IMR-90 (cell line): Measurements from ENCODE around the gene TMEM132A. TPM values are rescaled to one million over a fixed set of nuclear protein-coding genes. Genes with fewer than 3 reads are reported as not detected.
A peak's percentile ranks its signal among the peaks of the same experiment; 100 is the strongest.

Experiments used
- ATAC-seq: fragments of 200-7000 bp; cut with Tn5 transposase; 2 replicates; pipeline ENCODE4 v1.9.1; 2020; ENCODE audit warnings: low read depth, mild to moderate bottlenecking, moderate library complexity
- BruUV-seq: library from RNA; stranded (reverse); fragments of 400-500 nt; replicated peaks from 2 replicates; lab custom pipeline; 2021; lab: Mats Ljungman, UMichigan
- CTCF ChIA-PET: fragments of 300-600 bp; formaldehyde crosslinking; extraction: SDS; loops from one replicate; lab custom pipeline; 2021; ENCODE audit warnings: antibody characterized with exemption; lab: Yijun Ruan, JAX
- POLR2A ChIA-PET: fragments of 300-600 bp; sonication (Branson Sonifier 250); formaldehyde crosslinking; loops from one replicate; lab custom pipeline; 2022; ENCODE audit warnings: antibody characterized with exemption; ENCODE audit not compliant: unreplicated experiment; lab: Charles Lee
- DNase-seq: peaks from one replicate; pipeline ENCODE4 v3.0.0; 2013
- H2AFZ ChIP-seq: replicated peaks from 2 replicates; pipeline ENCODE3; 2013; ENCODE audit warnings: low read length, mild to moderate bottlenecking; ENCODE audit not compliant: poor library complexity
- H2AK5ac ChIP-seq: 2 replicates; pipeline ENCODE4 v1.6.1; 2013; ENCODE audit warnings: low read depth, low read length, inconsistent platforms
- H2AK9ac ChIP-seq: replicated peaks from 2 replicates; pipeline ENCODE3; 2013; ENCODE audit warnings: mild to moderate bottlenecking, low read depth, low read length, moderate library complexity; ENCODE audit not compliant: poor library complexity
- H2BK120ac ChIP-seq: 2 replicates; pipeline ENCODE4 v1.6.1; 2013; ENCODE audit warnings: low read depth, low read length, inconsistent platforms
- H2BK15ac ChIP-seq: 3 replicates; pipeline ENCODE4 v1.6.1; 2013; ENCODE audit warnings: low read depth, low read length, inconsistent platforms
- H2BK20ac ChIP-seq: 2 replicates; pipeline ENCODE4 v1.6.1; 2013; ENCODE audit warnings: low read depth, mild to moderate bottlenecking, inconsistent platforms, low read length, moderate library complexity
- H2BK5ac ChIP-seq: 2 replicates; pipeline ENCODE4 v1.6.1; 2013; ENCODE audit warnings: mild to moderate bottlenecking, low read depth, low read length, inconsistent platforms; ENCODE audit not compliant: poor library complexity, severe bottlenecking
- H3K14ac ChIP-seq: replicated peaks from 2 replicates; pipeline ENCODE4 v1.6.1; 2013; ENCODE audit warnings: low read depth, low read length, inconsistent platforms
- H3K18ac ChIP-seq: 2 replicates; pipeline ENCODE4 v1.6.1; 2013; ENCODE audit warnings: low read depth, low read length, control low read depth
- H3K23ac ChIP-seq: 2 replicates; pipeline ENCODE4 v1.6.1; 2013; ENCODE audit warnings: low read depth, low read length, inconsistent platforms
- H3K27ac ChIP-seq: 2 replicates; pipeline ENCODE4 v1.5.1; 2013; ENCODE audit warnings: mild to moderate bottlenecking, control low read depth, low read length; ENCODE audit not compliant: insufficient read depth
- H3K27me3 ChIP-seq: 2 replicates; pipeline ENCODE4 v1.6.1; 2013; ENCODE audit warnings: low read length; ENCODE audit not compliant: control insufficient read depth, insufficient read depth
- H3K36me3 ChIP-seq: 2 replicates; pipeline ENCODE4 v1.6.1; 2013; ENCODE audit warnings: low read length, mixed read lengths; ENCODE audit not compliant: control insufficient read depth, insufficient read depth
- H3K4ac ChIP-seq: 2 replicates; pipeline ENCODE4 v1.6.1; 2013; ENCODE audit warnings: low read depth, low read length, inconsistent platforms
- H3K4me1 ChIP-seq: 2 replicates; pipeline ENCODE4 v1.6.1; 2013; ENCODE audit warnings: low read length, mixed read lengths; ENCODE audit not compliant: control insufficient read depth, insufficient read depth
- H3K4me2 ChIP-seq: 2 replicates; pipeline ENCODE4 v1.6.1; 2013; ENCODE audit warnings: low read depth, mild to moderate bottlenecking, control low read depth, low read length, moderate library complexity
- H3K4me3 ChIP-seq: 2 replicates; pipeline ENCODE4 v1.5.1; 2013; ENCODE audit warnings: low read depth, mild to moderate bottlenecking, control low read depth, low read length, moderate library complexity; ENCODE audit not compliant: insufficient read depth
- H3K56ac ChIP-seq: 2 replicates; pipeline ENCODE4 v1.6.1; 2013; ENCODE audit warnings: low read length, inconsistent platforms; ENCODE audit not compliant: insufficient read depth; ENCODE audit errors: extremely low read depth
- H3K79me1 ChIP-seq, 2 experiments: 2 replicates each; pipeline ENCODE4 v1.6.1; 2013; ENCODE audit warnings: low read length in 2 of 2, inconsistent platforms in 1 of 2, low read depth in 1 of 2
- H3K9ac ChIP-seq: 2 replicates; pipeline ENCODE4 v1.6.1; 2013; ENCODE audit warnings: low read depth, low read length, control low read depth
- H3K9me1 ChIP-seq: 2 replicates; pipeline ENCODE4 v1.6.1; 2013; ENCODE audit warnings: low read length, inconsistent platforms; ENCODE audit not compliant: insufficient read depth
- H3K9me3 ChIP-seq: 2 replicates; pipeline ENCODE4 v1.6.1; 2013; ENCODE audit warnings: low read length; ENCODE audit not compliant: control insufficient read depth, insufficient read depth
- H4K20me1 ChIP-seq: 2 replicates; pipeline ENCODE4 v1.6.1; 2013; ENCODE audit warnings: low read length, inconsistent platforms; ENCODE audit not compliant: insufficient read depth
- H4K5ac ChIP-seq: 2 replicates; pipeline ENCODE4 v1.6.1; 2013; ENCODE audit warnings: mild to moderate bottlenecking, low read depth, low read length, control low read depth
- H4K8ac ChIP-seq, 2 experiments: 2 replicates each; pipeline ENCODE4 v1.6.1; 2013; ENCODE audit warnings: low read depth in 2 of 2, low read length in 2 of 2, control low read depth in 1 of 2, inconsistent platforms in 1 of 2
- H4K91ac ChIP-seq: 2 replicates; pipeline ENCODE4 v1.6.1; 2013; ENCODE audit warnings: low read depth, low read length, inconsistent platforms; ENCODE audit not compliant: insufficient read depth
- MXI1 ChIP-seq: IDR thresholded peaks from 2 replicates; pipeline ENCODE4 v1.6.1; 2012; ENCODE audit warnings: low read depth, mild to moderate bottlenecking, low read length, moderate library complexity, borderline replicate concordance
- WGBS, 2 experiments: methylation state at CpG; one replicate each; pipeline versions ENCODE4 v1.1.5 to v1.1.7; 2013; ENCODE audit warnings: missing lambda C conversion rate in 2 of 2; ENCODE audit not compliant: insufficient read length in 1 of 2; ENCODE audit errors: extremely low coverage in 2 of 2; 5-methylcytosine and 5-hydroxymethylcytosine counted together
- dilution Hi-C: fragments of 300-500 bp; cut with HindIII; formaldehyde crosslinking; loops from one replicate; pipeline ENCODE4 v1.14.3; 2018; ENCODE audit warnings: low sequenced_read_pairs; ENCODE audit not compliant: unreplicated experiment
- in situ Hi-C: fragments of 300-500 bp; cut with MboI; formaldehyde crosslinking; loops from 3 replicates; pipeline ENCODE4 v1.14.3; 2019; ENCODE audit warnings: low sequenced_read_pairs, inconsistent platforms, mixed read lengths
- intact Hi-C: fragments of 100-400 bp; cut with micrococcal nuclease; formaldehyde crosslinking; loops from 2 replicates; pipeline ENCODE4 v1.10.0; 2022
- polyA plus RNA-seq, 3 experiments: library from polyadenylated mRNA; depleted of rRNA; stranded (reverse); fragments of >200 nt; gene quantifications; 2 replicates each; pipeline ENCODE4 v1.2.3, GENCODE V29; 2012; ENCODE audit warnings: low replicate concordance in 1 of 3
- total RNA-seq: library from RNA; depleted of rRNA; stranded (reverse); fragments of >200 nt; gene quantifications from 2 replicates; pipeline ENCODE4 v1.2.3, GENCODE V29; 2012

The TMEM132A gene
- total and polyA plus RNA-seq, 2 of the 4 experiments (the other 2 are of a cell fraction): 7.7 to 64.2 TPM

DNA sequence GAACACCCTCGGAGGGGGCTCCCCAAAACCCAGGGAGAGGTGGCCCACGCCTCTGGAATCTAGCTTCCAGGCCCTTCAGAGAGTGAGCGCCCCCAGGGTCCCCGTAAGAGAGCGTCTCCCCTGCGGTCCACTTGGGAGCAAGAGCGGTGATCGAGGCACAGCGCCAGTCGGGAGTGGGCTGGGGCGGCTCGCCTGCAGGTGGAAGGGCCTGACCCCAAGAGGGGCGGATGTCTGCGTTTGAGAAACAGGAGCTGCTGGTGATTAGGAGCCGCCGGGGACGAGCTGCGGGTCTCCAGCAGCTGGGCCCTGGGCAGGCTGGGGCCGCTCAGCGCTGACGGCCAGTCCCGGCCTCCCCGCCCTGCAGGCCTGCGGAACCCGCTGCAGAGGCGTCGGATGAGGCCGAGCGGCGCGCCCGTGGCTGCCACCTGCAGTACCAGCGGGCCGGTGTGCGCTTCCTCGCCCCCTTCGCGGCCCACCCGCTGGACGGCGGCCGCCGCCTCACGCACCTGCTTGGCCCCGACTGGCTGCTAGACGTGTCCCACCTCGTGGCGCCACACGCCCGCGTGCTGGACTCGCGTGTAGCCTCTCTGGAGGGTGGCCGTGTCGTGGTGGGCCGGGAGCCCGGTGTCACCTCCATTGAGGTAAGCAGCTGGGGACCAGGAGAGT lies 10.0 kb downstream of the TMEM132A start:
- WGBS, 2 experiments: 95% methylated on average over 24 of the region's 57 CpGs; no CpG with 5 or more reads in 1 of the 2 experiments
- no peak overlapping the region for H2AFZ ChIP-seq
- H4K5ac ChIP-seq: no peak overlapping the region
- CTCF ChIA-PET: no interaction called here
- no peaks in the 10 kb centered on the region for H4K20me1 ChIP-seq
- H2BK15ac ChIP-seq: no peak overlapping the region
- H3K4me3 ChIP-seq: no peak overlapping the region
- H3K56ac ChIP-seq: no peak overlapping the region
- no TSS peak for BruUV-seq
- no peak overlapping the region for H2BK5ac ChIP-seq
- no peak overlapping the region for H3K4ac ChIP-seq
- ATAC-seq: no peak
- no peaks in the 10 kb centered on the region for H3K79me1 ChIP-seq
- in situ Hi-C loops: no loop called here
- no peaks in the 10 kb centered on the region for H3K9me1 ChIP-seq
- H2AK9ac ChIP-seq: peak overlapping the region; percentile 50
- peaks cover 51% of the 10 kb centered on the region for H3K36me3 ChIP-seq
- no peak overlapping the region for H3K9ac ChIP-seq
- no peak overlapping the region for H2AK5ac ChIP-seq
- H3K27me3 ChIP-seq: no peaks in the 10 kb centered on the region
- no peak overlapping the region for H4K91ac ChIP-seq
- no peak overlapping the region for H4K8ac ChIP-seq
- H3K4me2 ChIP-seq: no peak overlapping the region
- H3K14ac ChIP-seq: no peak overlapping the region
- H3K27ac ChIP-seq: no peak overlapping the region
- H2BK120ac ChIP-seq: no peak overlapping the region
- H3K18ac ChIP-seq: no peak overlapping the region
- intact Hi-C loops: no loop called here
- POLR2A ChIA-PET: no interaction called here
- no peak for TF ChIP-seq MXI1
- no peaks in the 10 kb centered on the region for H3K9me3 ChIP-seq
- H2BK20ac ChIP-seq: no peak overlapping the region
- DNase-seq: no peak
- no peak overlapping the region for H3K23ac ChIP-seq
- no peaks in the 10 kb centered on the region; the same call in 1 of the 2 replicates for H3K4me1 ChIP-seq
- dilution Hi-C loops: no loop called here
